Sigmoid colon (tissue), 7 donors: Measurements from ENCODE around the gene ACY1. TPM values are rescaled to one million over a fixed set of nuclear protein-coding genes. Genes with fewer than 3 reads are reported as not detected.

ENCODE experiments used
- DNase-seq: peaks from one replicate; pipeline ENCODE4 v3.0.0-alpha.2; 2019
- H3K27ac ChIP-seq, 4 donors: fragments of 200-600 bp; sonication (generic); one replicate each; pipeline ENCODE4 v1.5.1; 2016 to 2019; ENCODE audit warnings: mild to moderate bottlenecking in 1 of 4
- H3K27me3 ChIP-seq, 3 donors: fragments of 200-600 bp; sonication (generic); one replicate each; pipeline ENCODE4 v1.5.1; 2019; ENCODE audit warnings: mild to moderate bottlenecking in 1 of 3
- H3K36me3 ChIP-seq, 4 donors: fragments of 200-600 bp; sonication (generic); one replicate each; pipeline ENCODE4 v1.5.1; 2016 to 2019
- H3K4me1 ChIP-seq, 4 donors: fragments of 200-600 bp; sonication (generic); one replicate each; pipeline ENCODE4 v1.5.1; 2017 to 2019
- H3K4me3 ChIP-seq, 4 donors: fragments of 200-600 bp; sonication (generic); one replicate each; pipeline ENCODE4 v1.5.1; 2017 to 2019; ENCODE audit warnings: mild to moderate bottlenecking in 2 of 4, moderate library complexity in 1 of 4
- H3K9me3 ChIP-seq, 4 donors: fragments of 200-600 bp in 3 of 4; sonication (generic) in 3 of 4; one replicate each; pipeline versions ENCODE4 v1.5.1 to v1.6.1; 2013 to 2019
- CTCF ChIP-seq, 4 experiments: fragments of 450-650 bp in 3 of 4; fragments of 200-600 bp in 1 of 4; IDR thresholded peaks; one replicate each; pipeline ENCODE4 v1.5.1; 2016 to 2019; ENCODE audit warnings: antibody characterized with exemption in 4 of 4, mild to moderate bottlenecking in 3 of 4, moderate library complexity in 2 of 4
- EP300 ChIP-seq, 4 donors: sonication (generic); formaldehyde crosslinking; IDR thresholded peaks; one replicate each; pipeline ENCODE4 v1.6.1; 2017; ENCODE audit warnings: antibody characterized with exemption in 4 of 4
- POLR2A ChIP-seq, 2 donors: fragments of 450-650 bp; IDR thresholded peaks; one replicate each; pipeline ENCODE4 v1.6.1; 2016; ENCODE audit warnings: antibody characterized with exemption in 2 of 2, mild to moderate bottlenecking in 2 of 2, moderate library complexity in 2 of 2
- POLR2AphosphoS5 ChIP-seq, 4 donors: sonication (generic); formaldehyde crosslinking; IDR thresholded peaks; one replicate each; pipeline ENCODE4 v1.6.1; 2017; ENCODE audit warnings: antibody characterized with exemption in 4 of 4
- WGBS, 2 donors: extraction: QIAGEN DNeasy Blood & Tissue Kit; methylation state at CpG; one replicate each; pipeline ENCODE4 v1.1.7; 2013; 5-methylcytosine and 5-hydroxymethylcytosine counted together
- intact Hi-C: fragments of 100-400 bp; cut with DNase I; formaldehyde crosslinking; loops from one replicate; pipeline ENCODE4 v1.15.1; 2023
- polyA plus RNA-seq, 3 donors: library from polyadenylated mRNA; stranded (reverse); fragments of 200-250 nt; gene quantifications; one replicate each; pipeline ENCODE4 v1.2.3, GENCODE V29; 2013
- total RNA-seq, 4 donors: library from RNA; depleted of rRNA; stranded (reverse); fragments of >200 nt; gene quantifications; one replicate each; pipeline ENCODE4 v1.1.0, GENCODE V29; 2016
- donor health status: healthy with polysubstance abuse.
- donor health status: Bipolar disorder and iron deficiency.
- donor health status: healthy.

Gene ACY1
- total and polyA plus RNA-seq, 7 donors = 1.4 to 279 (median 25.3) TPM

GRCh38 chr3:51975852-51976549, 7.3 kb upstream of the ACY1 start:
- peak overlapping the region; percentile 88 to 95 (median 94) for H3K27ac ChIP-seq
- no peaks in the 10 kb centered on the region for H3K27me3 ChIP-seq
- DNase-seq = peak; percentile 91
- 40 to 43% methylated on average over 46 of the region's 46 CpGs for WGBS, 2 donors
- peaks cover 0 to 32% (median 25%) of the 10 kb centered on the region in 4 donors for H3K4me1 ChIP-seq
- intact Hi-C loops = no loop called here
- peaks cover 0 to 7% (median 0%) of the 10 kb centered on the region in 4 donors for H3K36me3 ChIP-seq
- no peak for TF ChIP-seq POLR2AphosphoS5 (IDR thresholded peaks at IDR 0.05)
- no peak for TF ChIP-seq CTCF (IDR thresholded peaks at IDR 0.05)
- no peak for TF ChIP-seq EP300 (IDR thresholded peaks at IDR 0.05)
- no peak for TF ChIP-seq POLR2A (IDR thresholded peaks at IDR 0.05)
- H3K9me3 ChIP-seq = no peaks in the 10 kb centered on the region
- peak overlapping the region; percentile 36 to 76 (median 72) for H3K4me3 ChIP-seq

- 91 to 94% methylated on average over 9 of the region's 9 CpGs for WGBS, 2 donors
- intact Hi-C loops = no loop called here
- TF ChIP-seq POLR2AphosphoS5 (IDR thresholded peaks at IDR 0.05) (no peak), EP300 (IDR thresholded peaks at IDR 0.05) (no peak), POLR2A (IDR thresholded peaks at IDR 0.05) (no peak), CTCF (IDR thresholded peaks at IDR 0.05) (no peak)
- no peak overlapping the region for H3K4me3 ChIP-seq
- DNase-seq = no peak
- H3K27me3 ChIP-seq = no peaks in the 10 kb centered on the region
- H3K27ac ChIP-seq = no peak overlapping the region
- peaks cover 0 to 39% (median 34%) of the 10 kb centered on the region in 4 donors for H3K4me1 ChIP-seq
- H3K36me3 ChIP-seq = peaks cover 0 to 7% (median 0%) of the 10 kb centered on the region in 4 donors
- no peaks in the 10 kb centered on the region for H3K9me3 ChIP-seq
Observed at GRCh38 chr3:51977446-51978142, 5.7 kb upstream of the ACY1 start.

- TF ChIP-seq EP300 (IDR thresholded peaks at IDR 0.05) = no peak
- H3K27ac ChIP-seq = no peak overlapping the region
- H3K36me3 ChIP-seq = peaks cover 0 to 7% (median 0%) of the 10 kb centered on the region in 4 donors
- no peak overlapping the region for H3K4me3 ChIP-seq
- 84 to 90% methylated on average over 4 of the region's 4 CpGs for WGBS, 2 donors
- no peaks in the 10 kb centered on the region for H3K9me3 ChIP-seq
- no peaks in the 10 kb centered on the region for H3K27me3 ChIP-seq
- H3K4me1 ChIP-seq = peaks cover 0 to 40% (median 32%) of the 10 kb centered on the region in 4 donors
- intact Hi-C loops = no loop called here
- no peak for DNase-seq
Observed at GRCh38 chr3:51978143-51978502, 5.2 kb upstream of the ACY1 start.

- no peak overlapping the region for H3K4me3 ChIP-seq
- H3K9me3 ChIP-seq = no peaks in the 10 kb centered on the region
- WGBS, 2 donors = 97% methylated on average over 10 of the region's 10 CpGs
- TF ChIP-seq EP300 (IDR thresholded peaks at IDR 0.05) (no peak), CTCF (IDR thresholded peaks at IDR 0.05) (no peak), POLR2AphosphoS5 (IDR thresholded peaks at IDR 0.05) (no peak), POLR2A (IDR thresholded peaks at IDR 0.05) (no peak)
- DNase-seq = no peak
- H3K27ac ChIP-seq = no peak overlapping the region
- no peaks in the 10 kb centered on the region for H3K27me3 ChIP-seq
- peaks cover 0 to 38% (median 30%) of the 10 kb centered on the region in 4 donors for H3K4me1 ChIP-seq
- H3K36me3 ChIP-seq = peaks cover 0 to 7% (median 0%) of the 10 kb centered on the region in 4 donors
- intact Hi-C loops = no loop called here
Observed at GRCh38 chr3:51980253-51980652, 3.1 kb upstream of the ACY1 start.

- Histone ChIP-seq H3K9me3 (no peaks in the 10 kb centered on the region), H3K27ac (peak overlapping the region; percentile 93 to 96 (median 94)), H3K27me3 (no peaks in the 10 kb centered on the region), H3K4me1 (peaks cover 0 to 26% (median 21%) of the 10 kb centered on the region in 4 donors), H3K36me3 (peaks cover 0 to 7% (median 0%) of the 10 kb centered on the region in 4 donors), H3K4me3 (peak overlapping the region; percentile 46 to 72 (median 59))
- WGBS, 2 donors = 3 to 9% methylated on average over 4 of the region's 4 CpGs
- intact Hi-C loops = no loop called here
- no peak for DNase-seq
- TF ChIP-seq CTCF (IDR thresholded peaks at IDR 0.05) (peak in 3 of 4 experiments; percentile 36 to 62 (median 42)), EP300 (IDR thresholded peaks at IDR 0.05) (no peak)
Observed at GRCh38 chr3:51982352-51982837, 940 bp upstream of the ACY1 start.
